ENCODE results near the gene FAM170A.

GRCh38 chr5:119597728-119598298 lies 31.5 kb upstream of the FAM170A start:
- TF ChIP-seq CTCF (IDR thresholded peaks at IDR 0.05) (no peak), SIN3A (IDR thresholded peaks at IDR 0.05; ENCODE audit: borderline replicate concordance, insufficient read depth, low read depth, low read length) (no peak)

Measured in Panc1 (cell line).